GM18498 (cell line): ENCODE data around the gene PSMD5.

Experiments
- ATAC-seq: cut with Tn5 transposase; IDR thresholded peaks from one replicate; pipeline ENCODE4 v1.9.1; 2021; ENCODE audit warnings: mild to moderate bottlenecking, moderate library complexity; ENCODE audit not compliant: unreplicated experiment

Gene PSMD5

GRCh38 chr9:120842685-120843485, at the start of gene PSMD5:
Gene PSMD5, minus strand, starts transcription at chr9:120842922. Its CDS starts 13 bp downstream, at chr9:120842909.
- ATAC-seq: peak; percentile 100

GRCh38 chr9:120891884-120892747, 49.4 kb upstream of the PSMD5 start:
- peak; percentile 41 for ATAC-seq

DNA sequence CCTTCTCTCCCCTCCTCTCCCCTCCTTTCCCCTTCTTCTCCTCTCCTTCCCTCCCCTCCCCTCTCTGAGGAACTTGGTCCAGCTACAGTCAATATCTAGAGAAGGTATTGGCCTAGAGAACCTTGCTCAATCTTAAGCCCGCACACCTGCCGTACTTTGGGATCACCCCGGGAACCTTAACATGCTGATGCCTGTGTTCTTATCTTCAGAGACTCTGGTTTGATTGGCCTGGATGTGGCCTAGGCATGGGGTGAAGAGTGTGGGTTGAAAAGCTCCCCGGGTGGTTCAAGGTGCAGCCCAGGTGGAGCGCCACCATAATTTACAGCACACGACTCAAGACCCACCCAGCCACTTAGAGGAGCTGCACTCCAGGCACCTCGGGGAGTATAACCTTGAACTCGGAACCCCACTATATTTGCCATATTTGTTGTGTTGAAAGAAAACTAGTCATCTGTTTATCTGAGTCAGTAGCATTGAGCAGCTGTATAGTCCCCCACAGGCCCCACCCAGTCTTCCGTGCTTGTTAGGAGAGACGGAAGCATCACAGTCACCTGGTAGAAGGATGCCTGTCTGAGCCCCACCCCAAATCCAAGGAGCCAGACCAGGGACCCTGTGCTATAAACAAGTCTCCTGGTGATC, 48.6 kb upstream of the PSMD5 start:
- no peak for ATAC-seq

DNA sequence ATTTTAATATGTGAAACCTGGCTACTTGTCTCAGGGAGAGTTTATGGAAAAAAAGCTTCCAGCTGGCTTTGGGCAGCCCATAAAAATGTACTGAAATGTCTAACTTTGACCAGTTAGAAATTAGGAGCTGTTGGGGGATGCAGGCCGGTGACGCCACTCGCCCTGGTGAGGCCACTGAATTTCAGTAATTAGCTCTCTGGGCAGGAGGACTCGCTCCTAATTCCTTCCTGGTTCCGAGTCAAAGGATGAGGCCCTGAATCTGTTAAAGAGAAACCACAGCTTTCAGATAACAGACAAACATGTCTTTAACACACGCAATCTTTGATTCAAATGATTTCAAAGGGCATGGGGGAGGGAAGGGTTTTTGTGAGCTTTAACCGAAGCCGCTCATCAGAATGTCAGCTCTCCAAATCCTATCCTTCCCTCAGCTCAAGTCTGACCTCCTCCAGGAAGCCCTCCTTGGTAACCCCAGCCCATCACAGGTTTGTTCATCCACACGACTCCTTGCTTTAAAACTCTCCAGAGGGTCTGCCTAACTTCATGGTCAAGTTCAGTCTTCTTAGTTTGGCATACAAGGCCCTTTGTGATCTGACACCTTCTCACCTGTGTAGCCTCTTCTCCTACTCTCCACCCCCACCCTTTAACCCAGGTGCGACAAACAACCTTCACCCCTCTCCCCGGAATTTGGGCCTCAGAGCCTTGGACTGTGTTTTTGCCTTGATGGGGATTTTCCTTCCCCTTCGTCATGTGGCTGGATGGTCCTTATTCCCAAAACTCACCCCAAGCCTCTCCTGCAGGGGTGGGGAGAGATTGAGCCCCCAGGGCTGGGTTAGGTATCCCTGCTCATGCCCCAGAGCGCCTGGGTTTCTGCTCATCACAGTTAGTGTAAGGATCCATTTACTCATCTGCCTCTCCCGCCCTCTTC, 47.9 kb upstream of the PSMD5 start:
- no peak for ATAC-seq

- ATAC-seq: no peak
Measured at GRCh38 chr9:120889606-120890271, 47.0 kb upstream of the PSMD5 start.

DNA sequence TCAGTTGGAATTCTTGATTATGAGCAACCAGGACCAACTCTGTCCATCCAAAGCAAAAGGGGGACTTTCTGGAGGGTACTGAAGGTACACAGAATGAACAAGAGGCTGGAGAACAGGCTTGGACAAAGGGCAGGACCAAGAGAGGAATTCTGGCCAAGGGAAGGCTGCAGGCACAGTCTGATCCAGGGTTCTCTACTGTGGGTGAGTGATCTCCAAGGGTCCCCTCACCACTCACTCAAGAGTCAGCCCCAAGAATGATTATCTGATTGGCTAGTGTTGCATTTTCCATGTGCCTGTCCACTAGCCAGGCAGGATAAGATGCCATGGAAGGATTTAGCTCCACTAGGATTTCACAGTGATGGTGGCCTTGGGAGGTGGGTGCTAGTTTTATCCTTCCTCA, 45.9 kb upstream of the PSMD5 start:
- no peak for ATAC-seq

DNA sequence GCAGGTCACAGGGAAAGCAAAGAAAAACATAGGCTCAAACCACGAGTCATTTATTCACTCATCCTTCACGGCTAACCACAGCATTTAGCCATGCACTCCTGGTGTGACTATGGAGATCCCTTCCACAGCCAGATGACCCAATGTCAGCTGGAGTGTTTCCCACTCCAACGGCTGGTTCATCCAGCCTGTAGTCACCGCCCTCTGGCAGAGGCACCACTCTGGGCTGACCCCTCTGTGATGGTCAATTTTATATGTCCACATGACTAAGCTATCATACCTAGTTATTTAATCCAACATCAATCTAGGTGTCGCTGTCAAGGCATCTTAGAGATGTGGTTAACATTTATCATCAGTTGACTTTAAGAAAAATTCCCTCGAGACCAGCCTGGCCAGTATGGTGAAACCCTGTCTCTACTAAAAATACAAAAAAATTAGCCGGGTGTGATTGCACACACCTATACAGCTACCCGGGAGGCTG, 43.8 kb upstream of the PSMD5 start:
- no peak for ATAC-seq

- no peak for ATAC-seq
Measured at GRCh38 chr9:120885958-120886357, 43.2 kb upstream of the PSMD5 start.

DNA sequence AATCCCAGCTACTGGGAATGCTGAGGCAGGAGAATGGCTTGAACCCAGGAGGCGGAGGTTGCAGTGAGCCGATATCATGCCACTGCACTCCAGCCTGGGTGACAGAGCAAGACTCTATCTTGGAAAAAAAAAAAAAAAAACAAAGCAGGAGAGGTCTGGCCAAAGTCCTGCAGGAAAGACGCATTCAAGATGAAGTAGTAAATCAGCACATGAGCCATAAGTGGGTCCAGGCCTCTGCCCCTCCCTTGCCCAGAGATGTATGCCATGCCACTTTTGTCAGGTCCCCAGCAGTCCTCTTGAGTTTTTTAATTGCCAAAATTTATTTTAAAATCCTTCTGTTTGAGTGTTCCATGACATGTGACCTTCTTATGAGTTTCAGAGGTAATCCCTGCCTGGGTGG, 42.7 kb upstream of the PSMD5 start:
- no peak for ATAC-seq

- no peak for ATAC-seq
Measured at GRCh38 chr9:120883608-120883996, 40.9 kb upstream of the PSMD5 start.

DNA sequence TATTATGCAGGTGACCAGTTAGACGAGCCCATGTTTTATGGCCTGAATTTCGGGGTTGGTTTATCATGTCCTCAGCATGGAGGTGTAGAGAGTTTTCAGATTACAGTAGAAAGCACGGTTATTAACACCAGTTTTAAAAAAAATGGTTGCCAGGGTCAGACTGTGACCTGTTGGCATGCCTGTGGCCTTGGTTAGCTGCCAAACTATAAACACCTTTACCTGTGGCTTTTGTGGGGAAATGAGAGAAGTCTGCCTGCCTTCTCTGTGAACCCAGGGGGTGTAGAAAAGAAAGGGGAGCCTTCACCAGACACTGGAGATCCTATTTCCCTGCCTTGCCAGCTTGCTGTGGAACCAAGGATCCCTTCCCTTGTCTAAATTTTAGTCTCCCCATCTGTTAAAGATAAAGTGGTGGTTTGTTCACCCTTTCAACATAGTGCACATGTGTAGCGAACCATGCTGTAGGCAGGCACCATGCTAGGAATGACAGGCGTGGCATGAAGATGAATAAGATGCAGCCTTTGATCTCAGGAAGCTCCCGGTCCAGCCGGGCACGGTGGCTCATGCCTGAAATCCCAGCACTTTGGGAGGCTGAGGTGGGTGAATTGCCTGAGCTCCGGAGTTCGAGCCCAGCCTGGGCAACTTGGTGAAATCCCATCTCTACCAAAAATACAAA, 40.3 kb upstream of the PSMD5 start:
- ATAC-seq: no peak

- no peak for ATAC-seq
Measured at GRCh38 chr9:120879446-120879845, 36.7 kb upstream of the PSMD5 start.

DNA sequence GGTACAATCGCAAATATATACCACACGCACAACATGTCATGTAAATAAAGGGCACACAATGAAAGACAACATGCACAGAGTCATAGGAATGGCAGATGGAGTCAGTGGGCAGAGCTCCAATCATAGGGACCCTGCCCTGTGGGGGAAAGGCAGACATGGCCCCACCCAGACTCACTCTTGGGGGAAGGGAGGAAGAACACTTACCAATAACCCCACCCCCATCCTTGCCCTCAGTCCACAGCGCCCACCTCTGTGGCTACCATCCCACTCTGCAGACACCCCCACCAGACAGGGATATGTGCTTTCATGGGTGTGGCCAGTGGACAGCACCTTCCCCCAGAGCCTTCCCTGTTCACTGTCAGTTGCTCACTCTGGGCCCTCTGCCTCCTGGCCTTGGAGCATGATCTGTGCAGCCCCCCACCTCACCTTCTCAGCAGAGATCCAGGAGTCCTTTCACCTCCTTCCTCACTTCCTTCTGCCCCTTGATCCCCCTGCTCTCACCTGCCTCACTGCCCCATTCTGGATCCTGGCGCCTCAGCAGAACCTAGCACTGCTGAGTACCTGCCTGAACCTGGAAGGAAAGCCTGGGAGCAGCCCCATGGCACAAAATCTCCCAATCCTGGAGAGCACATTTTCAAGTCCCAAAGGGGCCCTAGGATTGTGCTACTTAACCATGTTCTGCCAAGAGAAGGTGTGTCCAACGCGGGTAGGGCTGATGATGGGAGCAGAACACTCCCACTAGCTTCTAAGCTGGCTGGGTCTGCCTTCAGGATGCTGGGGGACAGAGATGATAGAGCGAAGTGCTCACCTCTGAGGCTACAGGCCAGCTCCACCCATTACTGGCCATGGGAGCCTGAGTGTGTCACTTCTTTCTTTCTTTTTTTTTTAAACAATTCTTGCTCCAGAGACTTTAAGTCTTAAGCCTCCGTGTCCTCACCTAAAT, 35.7 kb upstream of the PSMD5 start:
- ATAC-seq: no peak

GRCh38 chr9:120877276-120878034, 34.7 kb upstream of the PSMD5 start:
- peak; percentile 54 for ATAC-seq

DNA sequence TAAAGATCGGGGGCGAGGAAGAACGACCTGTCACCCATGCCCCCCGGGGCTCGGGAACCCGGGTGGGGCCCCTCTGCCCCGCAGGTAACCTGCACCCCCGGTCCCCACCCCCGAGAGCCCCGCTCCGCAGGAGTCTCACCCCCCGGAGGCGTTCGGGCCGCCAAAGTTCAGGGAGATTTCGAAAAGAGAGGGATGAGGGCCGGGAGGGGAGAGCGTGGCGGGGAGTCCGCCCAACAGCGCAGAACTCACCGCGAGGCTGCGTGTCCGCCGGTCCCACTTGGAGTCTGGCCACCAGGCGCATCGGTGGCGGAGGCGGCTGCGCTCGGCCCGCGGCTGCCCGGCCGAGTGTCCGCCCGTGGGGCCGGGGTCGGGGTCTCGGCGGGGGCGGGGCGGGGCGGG, 34.1 kb upstream of the PSMD5 start, which contains the start of gene PHF19:
Gene PHF19, minus strand, starts transcription at position 347 of the 399 bp plus-strand sequence. CDS start 2,447 bp downstream, outside the sequence.
- peak; percentile 20 for ATAC-seq

DNA sequence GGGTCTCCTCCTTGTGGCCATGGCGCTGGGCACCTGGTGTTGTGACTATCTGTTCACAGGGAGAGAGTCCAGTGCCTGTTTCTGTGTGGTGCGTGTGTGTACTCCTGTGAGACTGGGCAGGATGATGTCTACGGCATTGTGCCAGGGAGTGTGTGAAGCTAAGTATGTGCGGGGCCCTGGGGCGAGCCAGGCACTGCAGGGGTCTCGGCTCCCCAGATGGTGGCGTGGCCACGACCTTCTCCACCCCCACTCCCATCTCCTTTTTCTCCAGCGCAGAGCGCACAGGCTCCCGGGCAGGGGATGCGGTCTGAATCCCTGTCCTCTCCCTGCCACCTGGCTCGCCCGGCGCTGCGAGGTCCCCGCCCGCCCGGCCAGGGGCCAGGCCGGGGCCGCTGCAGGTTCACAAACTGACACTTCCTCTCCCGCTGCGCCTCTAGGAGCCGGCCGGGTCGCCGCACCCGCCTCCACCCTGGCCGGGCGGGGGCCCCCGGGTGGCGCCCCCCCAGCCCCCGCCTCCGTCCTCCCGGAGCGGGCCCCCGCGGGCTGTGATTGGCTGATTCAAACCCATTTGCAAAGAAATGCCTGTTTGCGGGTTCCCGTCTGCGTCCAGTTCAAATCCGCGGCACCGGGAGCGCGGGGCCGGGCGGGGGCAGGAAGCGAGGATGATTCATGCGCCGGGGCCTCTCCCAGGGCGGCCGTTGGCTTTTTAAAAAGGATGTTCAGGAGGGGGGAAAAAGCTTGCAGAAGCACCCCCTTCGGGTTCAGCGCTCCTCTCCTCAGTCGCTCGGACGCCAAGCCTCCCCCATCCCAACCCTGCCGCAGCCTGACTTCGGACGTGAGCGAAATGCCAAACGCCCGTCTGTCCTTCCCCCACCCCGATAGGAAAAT, 33.5 kb upstream of the PSMD5 start:
- peak; percentile 66 for ATAC-seq
